HG03354 (cell line): ENCODE results near the gene TAF15.

Experiments used
- ATAC-seq: cut with Tn5 transposase; IDR thresholded peaks from one replicate; pipeline ENCODE4 v1.9.1; 2021; ENCODE audit warnings: mild to moderate bottlenecking; ENCODE audit not compliant: unreplicated experiment, poor library complexity, severe bottlenecking

Gene TAF15

DNA sequence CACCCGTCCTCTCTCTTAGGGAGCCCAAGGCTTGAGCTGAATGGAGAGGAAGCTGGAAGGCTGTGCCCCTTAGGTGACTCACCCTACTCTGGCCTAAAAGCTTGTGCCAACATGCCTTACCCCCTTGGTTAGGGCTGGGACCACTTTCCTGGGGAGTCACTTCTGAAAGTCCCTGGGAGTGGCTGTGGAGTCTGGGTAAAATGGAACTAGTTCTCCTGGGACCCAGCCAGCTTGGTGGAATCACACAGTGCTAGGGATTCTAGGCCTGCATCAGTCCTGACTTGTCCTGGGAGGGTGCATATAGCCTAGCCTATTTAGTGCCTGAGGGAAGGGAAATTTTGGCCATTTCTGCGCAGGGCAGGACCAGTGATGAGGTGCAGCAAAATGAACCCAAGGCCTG lies 24.4 kb upstream of the TAF15 start:
- ATAC-seq = no peak

GRCh38 chr17:35786941-35787432 lies 22.3 kb upstream of the TAF15 start:
- ATAC-seq = no peak

GRCh38 chr17:35788477-35789368 lies 20.6 kb upstream of the TAF15 start:
- ATAC-seq = no peak

- no peak for ATAC-seq
Measured at GRCh38 chr17:35790841-35791240, 18.4 kb upstream of the TAF15 start.

- no peak for ATAC-seq
Measured at GRCh38 chr17:35791681-35792350, 17.5 kb upstream of the TAF15 start.

GRCh38 chr17:35793257-35793656 lies 16.0 kb upstream of the TAF15 start:
- no peak for ATAC-seq

- no peak for ATAC-seq
Measured at GRCh38 chr17:35795007-35795870, 14.0 kb upstream of the TAF15 start, which contains the start of gene MMP28. MMP28 (minus strand) TSS chr17:35795641; CDS start chr17:35795377, 264 bp downstream.

GRCh38 chr17:35795871-35796265 lies 13.4 kb upstream of the TAF15 start:
- ATAC-seq = no peak

- no peak for ATAC-seq
Measured at GRCh38 chr17:35796942-35797341, 12.3 kb upstream of the TAF15 start.

DNA sequence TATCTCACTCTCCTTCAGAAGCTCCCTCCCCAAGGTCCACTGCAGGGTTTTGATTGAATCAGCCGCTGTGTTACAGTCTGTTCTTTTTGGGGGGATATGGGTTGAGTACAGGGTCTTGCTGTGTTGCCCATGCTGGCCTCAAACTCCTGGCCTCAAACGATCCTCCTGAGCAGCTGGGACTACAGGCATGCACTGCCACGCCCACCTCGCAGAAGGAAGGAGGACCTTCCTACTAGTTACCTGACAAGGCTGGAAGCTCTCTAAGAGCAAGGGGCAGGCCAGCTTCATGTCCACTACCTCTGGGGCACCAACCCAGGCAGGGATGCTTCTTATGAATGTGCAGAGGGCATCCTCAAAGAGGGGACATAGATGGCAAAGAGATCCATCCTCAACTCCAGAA lies 11.9 kb upstream of the TAF15 start:
- ATAC-seq = no peak

- ATAC-seq = no peak
Measured at GRCh38 chr17:35797918-35798317, 11.4 kb upstream of the TAF15 start.

- ATAC-seq = no peak
Measured at GRCh38 chr17:35799942-35800341, 9.3 kb upstream of the TAF15 start.

DNA sequence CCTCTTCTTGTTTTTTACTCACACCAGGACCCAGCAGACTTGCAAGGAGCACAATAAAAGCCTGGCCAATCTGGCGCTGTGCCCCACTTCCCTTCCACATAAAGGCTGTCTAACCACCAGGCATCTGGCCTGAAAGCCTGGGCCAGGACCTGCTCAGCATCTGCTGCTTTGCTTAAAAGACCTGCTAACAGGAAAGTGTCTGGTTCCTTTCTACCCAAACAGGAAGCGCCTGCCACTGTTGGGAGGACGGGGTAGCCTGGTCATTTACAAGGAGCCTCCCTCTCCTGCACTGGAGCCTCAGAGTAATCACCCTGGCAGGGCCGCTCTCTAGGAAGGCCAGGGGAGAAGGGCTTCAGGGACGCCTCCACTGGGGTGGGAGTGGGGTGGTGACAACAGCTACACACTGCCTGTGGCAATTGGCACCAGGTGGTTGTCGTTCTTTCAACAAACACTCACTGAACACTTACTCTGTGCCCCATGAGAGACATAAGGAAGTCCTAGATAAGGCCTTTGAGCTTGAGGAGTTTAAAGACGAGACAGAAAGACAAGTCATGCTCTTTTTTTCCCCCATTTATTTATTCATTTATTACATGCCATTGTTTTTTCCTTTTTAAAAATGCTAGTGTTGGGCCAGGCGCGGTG lies 7.6 kb upstream of the TAF15 start:
- no peak for ATAC-seq

DNA sequence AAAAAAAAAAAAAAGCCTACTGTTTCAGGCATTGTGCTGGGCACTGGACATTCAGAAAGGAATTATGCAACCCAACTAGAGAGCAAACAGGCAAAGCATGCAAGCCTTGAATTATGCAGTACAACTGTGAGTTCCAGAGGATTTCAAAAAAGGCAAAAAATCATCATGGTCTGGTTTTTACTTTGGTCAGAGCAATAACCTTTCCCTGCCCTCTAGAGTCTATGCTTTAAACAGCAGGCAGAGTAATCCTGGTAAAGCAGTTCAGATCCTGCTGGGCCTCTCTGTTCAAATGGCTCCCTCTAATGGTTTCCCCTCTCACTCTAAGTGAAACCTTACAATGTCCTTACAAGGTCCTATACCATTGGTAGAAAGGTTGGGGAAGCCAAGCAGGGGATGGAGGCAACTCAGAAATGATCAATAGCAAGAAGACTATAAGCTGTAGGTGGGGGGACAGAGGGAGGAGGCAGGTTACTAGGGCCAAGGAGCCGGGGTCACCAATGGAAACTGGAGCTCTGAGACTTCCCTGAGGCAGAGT lies 4.6 kb upstream of the TAF15 start:
- peak; percentile 34 for ATAC-seq

DNA sequence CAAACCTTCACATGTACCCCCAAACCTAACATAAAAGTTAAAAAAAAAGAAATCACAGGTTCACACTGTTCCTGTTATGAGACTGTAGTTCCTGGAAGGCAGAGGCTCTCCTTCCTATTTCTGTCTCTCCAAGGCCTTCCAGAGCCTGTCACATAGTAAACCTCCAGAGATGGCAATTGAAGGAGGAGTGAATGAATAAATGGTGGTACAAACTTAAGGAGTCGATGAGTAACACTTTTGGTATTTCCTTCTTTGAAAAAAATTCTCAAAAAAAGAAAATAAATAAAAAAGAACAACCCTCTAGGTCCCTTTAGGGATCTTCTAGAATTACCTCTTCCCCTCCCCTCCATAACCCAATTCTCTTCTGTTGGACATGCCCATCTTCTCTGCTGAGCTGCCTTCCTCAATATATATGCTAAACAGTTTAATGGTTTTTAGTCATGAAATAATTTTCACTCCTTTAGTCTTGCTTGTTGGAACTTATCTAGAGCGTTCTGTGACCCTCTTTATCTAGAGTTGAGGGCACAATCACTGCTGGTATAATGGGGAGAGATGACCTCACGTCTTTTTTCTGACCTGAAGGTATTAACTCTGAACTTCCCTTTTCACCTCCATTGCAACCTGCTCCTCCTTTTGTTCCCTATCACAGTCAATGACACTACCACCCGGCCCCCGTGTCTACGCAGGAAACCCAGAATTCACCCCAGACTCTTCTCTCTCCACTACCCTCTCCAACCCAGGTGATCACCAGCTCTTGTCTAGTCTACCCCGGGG lies 1.7 kb upstream of the TAF15 start:
- no peak for ATAC-seq

DNA sequence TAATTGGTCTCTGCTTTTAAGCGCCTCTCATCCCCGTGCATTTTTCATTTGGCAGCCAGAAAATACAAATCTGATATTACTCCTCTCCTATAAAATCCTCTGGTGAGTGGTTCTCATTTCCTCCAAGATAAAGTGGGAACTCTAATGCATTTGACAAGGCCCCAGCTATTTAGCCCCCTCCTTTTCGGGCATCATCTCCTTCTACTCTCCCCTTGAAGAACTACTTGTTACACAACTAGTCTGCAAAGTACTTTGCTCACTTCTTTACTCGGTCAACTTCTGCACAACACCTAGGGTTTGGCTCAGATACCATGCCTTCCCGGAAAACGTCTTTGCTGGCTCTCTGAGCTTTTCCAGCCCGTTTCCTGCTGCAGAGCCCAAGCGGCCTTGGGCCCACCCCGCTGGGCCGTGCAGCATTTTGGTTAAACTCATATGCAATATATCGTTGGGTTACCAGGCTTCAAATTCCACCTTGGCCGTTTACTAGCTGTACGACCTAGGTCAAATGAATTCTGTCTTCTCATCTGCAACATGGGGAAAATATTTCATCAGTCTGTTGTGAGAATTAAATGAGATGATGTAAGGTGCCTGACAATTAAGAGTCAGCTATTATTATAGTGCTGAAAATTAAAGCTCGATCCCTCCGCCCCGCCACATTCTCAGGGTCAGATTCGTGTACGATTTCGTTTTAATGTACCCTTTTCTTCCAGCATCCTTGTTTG lies 883 bp upstream of the TAF15 start:
- peak; percentile 2 for ATAC-seq

GRCh38 chr17:35809855-35810461 lies 674 bp downstream of the TAF15 start:
- peak; percentile 6 for ATAC-seq

GRCh38 chr17:35811759-35812158 lies 2.5 kb downstream of the TAF15 start:
- no peak for ATAC-seq
